ENCODE results near the gene ACOXL.
A peak's percentile ranks its signal among the peaks of the same experiment; 100 is the strongest.

The ACOXL gene

DNA sequence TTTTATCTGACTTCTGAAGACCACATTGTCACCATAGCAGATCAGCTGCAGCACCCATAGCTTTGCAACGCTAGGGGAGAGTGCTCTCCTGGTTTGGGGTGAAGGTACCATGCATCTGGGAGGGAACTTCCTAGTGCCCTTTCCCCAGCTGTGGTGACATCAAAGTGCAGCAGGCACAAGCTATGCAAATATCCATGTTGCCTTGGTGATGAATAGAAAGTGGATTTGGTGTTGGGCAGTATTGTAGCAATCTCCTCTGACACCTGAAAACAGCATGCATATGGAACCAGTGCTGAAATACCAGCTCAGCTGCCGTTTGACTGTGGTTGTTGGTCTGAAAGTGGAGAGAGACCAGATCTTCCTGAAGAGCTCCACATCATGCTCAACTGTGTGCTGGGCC, 425.4 kb downstream of the ACOXL start:
- TF ChIP-seq, protein P1, sequence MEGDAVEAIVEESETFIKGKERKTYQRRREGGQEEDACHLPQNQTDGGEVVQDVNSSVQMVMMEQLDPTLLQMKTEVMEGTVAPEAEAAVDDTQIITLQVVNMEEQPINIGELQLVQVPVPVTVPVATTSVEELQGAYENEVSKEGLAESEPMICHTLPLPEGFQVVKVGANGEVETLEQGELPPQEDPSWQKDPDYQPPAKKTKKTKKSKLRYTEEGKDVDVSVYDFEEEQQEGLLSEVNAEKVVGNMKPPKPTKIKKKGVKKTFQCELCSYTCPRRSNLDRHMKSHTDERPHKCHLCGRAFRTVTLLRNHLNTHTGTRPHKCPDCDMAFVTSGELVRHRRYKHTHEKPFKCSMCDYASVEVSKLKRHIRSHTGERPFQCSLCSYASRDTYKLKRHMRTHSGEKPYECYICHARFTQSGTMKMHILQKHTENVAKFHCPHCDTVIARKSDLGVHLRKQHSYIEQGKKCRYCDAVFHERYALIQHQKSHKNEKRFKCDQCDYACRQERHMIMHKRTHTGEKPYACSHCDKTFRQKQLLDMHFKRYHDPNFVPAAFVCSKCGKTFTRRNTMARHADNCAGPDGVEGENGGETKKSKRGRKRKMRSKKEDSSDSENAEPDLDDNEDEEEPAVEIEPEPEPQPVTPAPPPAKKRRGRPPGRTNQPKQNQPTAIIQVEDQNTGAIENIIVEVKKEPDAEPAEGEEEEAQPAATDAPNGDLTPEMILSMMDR (conservative IDR thresholded peaks at IDR 0.05; ENCODE audit: low read depth, low read length): no peak
- H3K4me3 ChIP-seq (ENCODE audit: low read depth, low read length): no peak overlapping the region
- no peak for DNase-seq (ENCODE audit: low read depth)

GRCh38 chr2:111159641-111160040, 427.3 kb downstream of the ACOXL start:
- no peak for DNase-seq (ENCODE audit: low read depth)
- TF ChIP-seq, protein P1 (conservative IDR thresholded peaks at IDR 0.05; ENCODE audit: low read depth, low read length): no peak
- no peak overlapping the region for H3K4me3 ChIP-seq (ENCODE audit: low read depth, low read length)

DNA sequence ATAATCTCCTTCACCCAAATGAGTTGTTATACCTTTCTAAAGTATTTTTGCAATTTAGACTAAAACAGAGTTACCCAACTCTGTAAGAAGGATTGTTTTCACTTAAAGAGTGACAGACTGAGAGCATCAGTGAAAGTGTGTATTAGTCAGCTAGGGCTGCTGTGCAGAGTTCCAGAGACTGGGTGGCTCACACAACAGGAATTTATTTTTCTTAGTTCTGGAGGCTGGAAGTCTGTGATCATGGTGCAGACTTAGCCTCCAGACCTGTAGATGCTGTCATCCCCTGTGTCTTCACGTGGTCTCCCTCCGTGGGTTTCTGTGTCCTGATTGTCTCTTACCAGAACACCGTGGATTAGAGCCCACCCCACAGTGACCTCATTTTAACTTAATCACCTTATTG, 428.4 kb downstream of the ACOXL start:
- no peak overlapping the region for H3K4me3 ChIP-seq (ENCODE audit: low read depth, low read length)
- TF ChIP-seq, protein P1 (conservative IDR thresholded peaks at IDR 0.05; ENCODE audit: low read depth, low read length): no peak
- peak; percentile 86 for DNase-seq (ENCODE audit: low read depth)

GRCh38 chr2:111161971-111162370, 429.6 kb downstream of the ACOXL start:
- TF ChIP-seq, protein P1 (conservative IDR thresholded peaks at IDR 0.05; ENCODE audit: low read depth, low read length): no peak
- DNase-seq (ENCODE audit: low read depth): no peak
- no peak overlapping the region for H3K4me3 ChIP-seq (ENCODE audit: low read depth, low read length)

GRCh38 chr2:111162718-111163331, 430.5 kb downstream of the ACOXL start:
- DNase-seq (ENCODE audit: low read depth): no peak
- H3K4me3 ChIP-seq (ENCODE audit: low read depth, low read length): no peak overlapping the region
- TF ChIP-seq, protein P1 (conservative IDR thresholded peaks at IDR 0.05; ENCODE audit: low read depth, low read length): no peak

DNA sequence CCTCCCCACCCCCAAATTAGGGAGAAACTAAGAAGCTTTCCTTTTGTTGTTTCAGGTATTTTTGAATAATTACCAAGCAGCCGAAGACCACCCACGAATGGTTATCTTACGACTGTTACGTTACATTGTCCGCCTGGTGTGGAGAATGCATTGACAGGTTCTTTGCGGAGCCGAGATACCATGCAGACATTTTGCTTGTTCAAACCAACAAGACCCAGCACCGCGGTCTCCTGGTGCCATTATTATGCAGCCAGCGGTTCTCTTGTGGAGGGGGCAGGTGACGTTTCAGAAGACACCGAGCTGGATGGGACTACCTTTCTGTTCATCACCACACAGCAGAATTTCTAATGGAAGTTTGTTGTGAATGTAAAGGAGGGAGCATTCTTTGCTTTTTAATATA, 431.7 kb downstream of the ACOXL start:
- no peak for DNase-seq (ENCODE audit: low read depth)
- TF ChIP-seq, protein P1 (conservative IDR thresholded peaks at IDR 0.05; ENCODE audit: low read depth, low read length): no peak

DNA sequence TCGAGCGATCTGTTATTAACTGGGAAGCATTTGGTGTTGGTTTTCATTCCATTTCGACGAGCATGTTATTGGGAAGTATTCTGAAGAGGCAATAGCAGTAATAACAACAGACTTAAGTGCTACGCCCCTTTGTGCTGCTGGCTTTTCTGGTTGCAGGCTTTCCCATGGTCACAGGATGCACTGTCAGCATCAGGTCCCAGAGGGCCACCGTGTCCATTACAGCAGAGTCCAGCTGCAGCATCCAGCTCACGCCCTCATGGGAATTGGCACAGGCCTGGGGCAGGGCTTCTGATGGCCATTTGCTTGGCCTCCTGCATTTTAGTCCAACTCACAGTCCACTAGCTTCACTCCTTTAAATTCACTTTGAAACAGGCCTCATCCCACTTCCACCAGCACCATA, 432.7 kb downstream of the ACOXL start:
- TF ChIP-seq, protein P1 (conservative IDR thresholded peaks at IDR 0.05; ENCODE audit: low read depth, low read length): no peak
- DNase-seq (ENCODE audit: low read depth): no peak
- no peak overlapping the region for H3K4me3 ChIP-seq (ENCODE audit: low read depth, low read length)

More for the DNA sequence above, 431.7 kb downstream of the ACOXL start:
- no peak overlapping the region for H3K4me3 ChIP-seq (ENCODE audit: low read depth, low read length)
